ENCODE measurements around the gene DNAJC6.

DNA sequence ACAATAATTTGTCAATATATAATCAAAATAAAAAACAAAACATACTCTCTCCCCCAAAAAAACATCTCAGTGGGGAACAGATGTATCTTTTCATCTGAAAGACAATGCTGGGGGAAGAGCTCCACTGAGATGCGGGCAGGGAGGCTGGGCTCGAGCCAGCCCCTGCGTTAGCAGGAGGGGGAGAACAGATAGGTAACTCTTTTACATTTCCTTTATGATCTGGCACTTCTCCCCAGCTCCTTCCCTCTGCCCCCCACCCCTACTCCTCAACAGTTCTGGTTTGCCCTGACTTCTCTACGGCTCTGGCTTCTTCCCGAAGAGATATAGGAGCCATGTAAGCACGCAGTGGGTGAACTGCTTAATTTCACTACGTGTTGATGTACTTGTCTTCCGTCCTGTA lies 123.6 kb downstream of the DNAJC6 start:
- TF ChIP-seq CHD2 (IDR thresholded peaks at IDR 0.05; ENCODE audit: low read length, partially characterized antibody) (no peak), CTCF (IDR thresholded peaks at IDR 0.05) (no peak)
